ENCODE data around the gene FN1.

DNA sequence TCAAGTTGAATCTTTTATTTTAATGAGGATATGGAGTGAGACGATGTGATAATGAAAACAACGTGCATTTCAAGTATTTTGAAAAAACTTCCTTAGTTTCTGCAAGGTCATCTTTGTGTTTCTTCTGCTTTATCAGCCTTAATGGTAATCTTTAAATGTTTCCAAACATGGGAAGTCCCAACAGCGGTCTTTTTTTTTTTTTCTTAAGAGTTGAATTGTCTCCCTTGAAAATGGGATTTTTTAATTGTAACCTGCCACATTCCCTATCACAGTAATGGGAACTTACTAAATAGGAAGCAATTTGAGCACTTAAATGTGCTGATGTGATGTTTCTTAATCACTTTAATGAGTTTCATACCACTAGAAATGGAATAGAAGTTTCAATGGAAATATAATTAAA lies 78.2 kb downstream of the FN1 start:
- TF ChIP-seq, protein P1, sequence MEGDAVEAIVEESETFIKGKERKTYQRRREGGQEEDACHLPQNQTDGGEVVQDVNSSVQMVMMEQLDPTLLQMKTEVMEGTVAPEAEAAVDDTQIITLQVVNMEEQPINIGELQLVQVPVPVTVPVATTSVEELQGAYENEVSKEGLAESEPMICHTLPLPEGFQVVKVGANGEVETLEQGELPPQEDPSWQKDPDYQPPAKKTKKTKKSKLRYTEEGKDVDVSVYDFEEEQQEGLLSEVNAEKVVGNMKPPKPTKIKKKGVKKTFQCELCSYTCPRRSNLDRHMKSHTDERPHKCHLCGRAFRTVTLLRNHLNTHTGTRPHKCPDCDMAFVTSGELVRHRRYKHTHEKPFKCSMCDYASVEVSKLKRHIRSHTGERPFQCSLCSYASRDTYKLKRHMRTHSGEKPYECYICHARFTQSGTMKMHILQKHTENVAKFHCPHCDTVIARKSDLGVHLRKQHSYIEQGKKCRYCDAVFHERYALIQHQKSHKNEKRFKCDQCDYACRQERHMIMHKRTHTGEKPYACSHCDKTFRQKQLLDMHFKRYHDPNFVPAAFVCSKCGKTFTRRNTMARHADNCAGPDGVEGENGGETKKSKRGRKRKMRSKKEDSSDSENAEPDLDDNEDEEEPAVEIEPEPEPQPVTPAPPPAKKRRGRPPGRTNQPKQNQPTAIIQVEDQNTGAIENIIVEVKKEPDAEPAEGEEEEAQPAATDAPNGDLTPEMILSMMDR (conservative IDR thresholded peaks at IDR 0.05): no peak
- TF ChIP-seq EZH2 (IDR thresholded peaks at IDR 0.05; ENCODE audit: low read depth): no peak

All from PC-9 (cell line).